ENCODE results near the gene ANK2.
"Not testable (repeated sequence)": the region's sequence is repeated elsewhere in the genome, so short reads cannot be mapped to it uniquely, and the experiment has no call there.

Gene ANK2

GRCh38 chr4:113051361-113051760 lies 1.9 kb downstream of the ANK2 start:
- no peak for DNase-seq (ENCODE audit: low read depth, low spot score)

- DNase-seq (ENCODE audit: low read depth, low spot score) = peak; percentile 83
Observed at GRCh38 chr4:113052379-113052951, 3.0 kb downstream of the ANK2 start.

- no peak for DNase-seq (ENCODE audit: low read depth, low spot score)
Observed at GRCh38 chr4:113053883-113054282, 4.4 kb downstream of the ANK2 start.

- no peak for DNase-seq (ENCODE audit: low read depth, low spot score)
Observed at GRCh38 chr4:113056318-113056717, 6.9 kb downstream of the ANK2 start.

GRCh38 chr4:113057891-113058290 lies 8.4 kb downstream of the ANK2 start:
- DNase-seq (ENCODE audit: low read depth, low spot score) = peak; percentile 78

- DNase-seq (ENCODE audit: low read depth, low spot score) = no peak
Observed at GRCh38 chr4:113059449-113060182, 10.2 kb downstream of the ANK2 start.

- no peak for DNase-seq (ENCODE audit: low read depth, low spot score)
Observed at GRCh38 chr4:113060853-113061252, 11.4 kb downstream of the ANK2 start.

- DNase-seq (ENCODE audit: low read depth, low spot score) = no peak
Observed at GRCh38 chr4:113064244-113064643, 14.8 kb downstream of the ANK2 start.

GRCh38 chr4:113065629-113066028 lies 16.2 kb downstream of the ANK2 start:
- DNase-seq (ENCODE audit: low read depth, low spot score) = no peak

- DNase-seq (ENCODE audit: low read depth, low spot score) = not testable (repeated sequence)
Observed at GRCh38 chr4:113068771-113069170, 19.3 kb downstream of the ANK2 start.

GRCh38 chr4:113069212-113069892 lies 19.9 kb downstream of the ANK2 start:
- no peak for DNase-seq (ENCODE audit: low read depth, low spot score)

- no peak for DNase-seq (ENCODE audit: low read depth, low spot score)
Observed at GRCh38 chr4:113070755-113071154, 21.3 kb downstream of the ANK2 start.

GRCh38 chr4:113071274-113071673 lies 21.8 kb downstream of the ANK2 start:
- no peak for DNase-seq (ENCODE audit: low read depth, low spot score)

- no peak for DNase-seq (ENCODE audit: low read depth, low spot score)
Observed at GRCh38 chr4:113071805-113072204, 22.4 kb downstream of the ANK2 start.

GRCh38 chr4:113073451-113074005 lies 24.1 kb downstream of the ANK2 start:
- no peak for DNase-seq (ENCODE audit: low read depth, low spot score)

GRCh38 chr4:113077575-113077974 lies 28.1 kb downstream of the ANK2 start:
- DNase-seq (ENCODE audit: low read depth, low spot score) = no peak

GRCh38 chr4:113078066-113078465 lies 28.6 kb downstream of the ANK2 start:
- no peak for DNase-seq (ENCODE audit: low read depth, low spot score)

GRCh38 chr4:113080050-113080449 lies 30.6 kb downstream of the ANK2 start:
- peak; percentile 15 for DNase-seq (ENCODE audit: low read depth, low spot score)

- DNase-seq (ENCODE audit: low read depth, low spot score) = no peak
Observed at GRCh38 chr4:113080624-113081023, 31.2 kb downstream of the ANK2 start.

- DNase-seq (ENCODE audit: low read depth, low spot score) = no peak
Observed at GRCh38 chr4:113083346-113083745, 33.9 kb downstream of the ANK2 start.

GRCh38 chr4:113086172-113086695 lies 36.8 kb downstream of the ANK2 start:
- DNase-seq (ENCODE audit: low read depth, low spot score) = peak; percentile 28

- no peak for DNase-seq (ENCODE audit: low read depth, low spot score)
Observed at GRCh38 chr4:113088050-113088449, 38.6 kb downstream of the ANK2 start.

All from astrocyte of the hippocampus (primary cell).